Measurements from ENCODE around the gene PDE1C.

The PDE1C gene

DNA sequence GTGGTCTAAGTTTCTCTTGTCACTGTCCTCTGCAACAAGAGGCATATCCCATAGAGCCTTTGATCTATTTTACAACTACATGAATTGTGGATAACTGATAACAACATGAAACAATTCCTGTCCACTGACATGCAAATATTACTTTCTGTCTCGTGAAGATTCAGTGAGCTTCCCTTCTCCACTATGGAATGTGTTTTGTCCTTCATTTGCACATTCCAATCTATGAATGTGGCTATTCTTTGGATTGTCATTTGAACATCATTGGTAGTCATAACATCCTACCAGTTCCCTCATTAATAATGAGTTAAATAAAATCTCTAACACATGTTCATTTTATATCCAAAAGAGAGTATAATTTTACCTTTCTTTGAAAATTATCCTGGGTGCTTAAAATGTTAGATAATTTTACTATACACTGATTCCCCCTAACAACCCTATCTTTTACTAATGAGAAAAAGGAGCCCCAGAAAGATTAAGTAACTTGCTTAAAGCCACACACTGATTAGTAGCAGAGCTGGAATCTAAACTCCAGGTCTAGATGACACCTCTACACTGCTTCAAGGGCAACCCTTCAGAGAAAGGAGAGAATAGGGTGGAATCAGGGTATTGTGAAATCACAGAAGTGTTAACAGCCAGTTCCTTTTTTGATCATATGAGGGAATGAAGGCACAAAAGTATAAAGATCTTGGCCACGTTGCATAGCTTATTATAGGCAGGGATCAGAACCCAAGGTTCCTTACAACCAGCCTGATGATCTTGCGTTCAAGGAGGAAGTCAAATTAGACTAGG lies 39.1 kb downstream of the PDE1C start:
- Histone ChIP-seq H3K27me3 (ENCODE audit: insufficient read depth, poor library complexity, severe bottlenecking) (no peaks in the 10 kb centered on the region), H3K36me3 (ENCODE audit: low read depth) (no peaks in the 10 kb centered on the region), H3K4me3 (ENCODE audit: severe bottlenecking) (no peak overlapping the region), H3K27ac (ENCODE audit: poor library complexity, severe bottlenecking) (no peak overlapping the region), H3K9me3 (ENCODE audit: severe bottlenecking) (no peaks in the 10 kb centered on the region), H3K4me1 (ENCODE audit: insufficient read depth, poor library complexity, severe bottlenecking) (no peaks in the 10 kb centered on the region)
- DNase-seq (ENCODE audit: low spot score) (no peak), ATAC-seq (ENCODE audit: low read depth) (no peak)
- TF ChIP-seq, protein P1, sequence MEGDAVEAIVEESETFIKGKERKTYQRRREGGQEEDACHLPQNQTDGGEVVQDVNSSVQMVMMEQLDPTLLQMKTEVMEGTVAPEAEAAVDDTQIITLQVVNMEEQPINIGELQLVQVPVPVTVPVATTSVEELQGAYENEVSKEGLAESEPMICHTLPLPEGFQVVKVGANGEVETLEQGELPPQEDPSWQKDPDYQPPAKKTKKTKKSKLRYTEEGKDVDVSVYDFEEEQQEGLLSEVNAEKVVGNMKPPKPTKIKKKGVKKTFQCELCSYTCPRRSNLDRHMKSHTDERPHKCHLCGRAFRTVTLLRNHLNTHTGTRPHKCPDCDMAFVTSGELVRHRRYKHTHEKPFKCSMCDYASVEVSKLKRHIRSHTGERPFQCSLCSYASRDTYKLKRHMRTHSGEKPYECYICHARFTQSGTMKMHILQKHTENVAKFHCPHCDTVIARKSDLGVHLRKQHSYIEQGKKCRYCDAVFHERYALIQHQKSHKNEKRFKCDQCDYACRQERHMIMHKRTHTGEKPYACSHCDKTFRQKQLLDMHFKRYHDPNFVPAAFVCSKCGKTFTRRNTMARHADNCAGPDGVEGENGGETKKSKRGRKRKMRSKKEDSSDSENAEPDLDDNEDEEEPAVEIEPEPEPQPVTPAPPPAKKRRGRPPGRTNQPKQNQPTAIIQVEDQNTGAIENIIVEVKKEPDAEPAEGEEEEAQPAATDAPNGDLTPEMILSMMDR (IDR thresholded peaks at IDR 0.05; ENCODE audit: poor library complexity, severe bottlenecking) = no peak

DNA sequence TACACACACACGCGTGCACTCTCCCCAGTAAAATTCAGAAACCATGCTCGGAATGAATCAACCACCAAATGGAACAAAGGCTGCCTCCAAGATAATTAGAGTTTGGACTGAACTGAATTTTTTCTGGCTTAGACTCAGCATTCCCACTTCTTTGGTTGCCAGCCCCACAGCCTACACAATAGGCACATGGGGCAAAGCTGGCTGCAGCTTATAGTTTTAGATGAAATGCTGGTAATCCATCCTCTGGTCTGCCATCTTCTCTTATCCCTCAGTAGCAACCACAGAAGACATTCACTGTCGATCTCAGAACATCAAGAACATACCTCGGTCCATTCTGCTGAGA lies 44.2 kb downstream of the PDE1C start:
- TF ChIP-seq, protein P1 (IDR thresholded peaks at IDR 0.05; ENCODE audit: poor library complexity, severe bottlenecking) = no peak
- no peaks in the 10 kb centered on the region for H3K36me3 ChIP-seq (ENCODE audit: low read depth)
- no peaks in the 10 kb centered on the region for H3K27me3 ChIP-seq (ENCODE audit: insufficient read depth, poor library complexity, severe bottlenecking)
- H3K4me3 ChIP-seq (ENCODE audit: severe bottlenecking) = no peak overlapping the region
- DNase-seq (ENCODE audit: low spot score) (no peak), ATAC-seq (ENCODE audit: low read depth) (no peak)
- no peak overlapping the region for H3K27ac ChIP-seq (ENCODE audit: poor library complexity, severe bottlenecking)
- no peaks in the 10 kb centered on the region for H3K9me3 ChIP-seq (ENCODE audit: severe bottlenecking)
- no peaks in the 10 kb centered on the region for H3K4me1 ChIP-seq (ENCODE audit: insufficient read depth, poor library complexity, severe bottlenecking)

DNA sequence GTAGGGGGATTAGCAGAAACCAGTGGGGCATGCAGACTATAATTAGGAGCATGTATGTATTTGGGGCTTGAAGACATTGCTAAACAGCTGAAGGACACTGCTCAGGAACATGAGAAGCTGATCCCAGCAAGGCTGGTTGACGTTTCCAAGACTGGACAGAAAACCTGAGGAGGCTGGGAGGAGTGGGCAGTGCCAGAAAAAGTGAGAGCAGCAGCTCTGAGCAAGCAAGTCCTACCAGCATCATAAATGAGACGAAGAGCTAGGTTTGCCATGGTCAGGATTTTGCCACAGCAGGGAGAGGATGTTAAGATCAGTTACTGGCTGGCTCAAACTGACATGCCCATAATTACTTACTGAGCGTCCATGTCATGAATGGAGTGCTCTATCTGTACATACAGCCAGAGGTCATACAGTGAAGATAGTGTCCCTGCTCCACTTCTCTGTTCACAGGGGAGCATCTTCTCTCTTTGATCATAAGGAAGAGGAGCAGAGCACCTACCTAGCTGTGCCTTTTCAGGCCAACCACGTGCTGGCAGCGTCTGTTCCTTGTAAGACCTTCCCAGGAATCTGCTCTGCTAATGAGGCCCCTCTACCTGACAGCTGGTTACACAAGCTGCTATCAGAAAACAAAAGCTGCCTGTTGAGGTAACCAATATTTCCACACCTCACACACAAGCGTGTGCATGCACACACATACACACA lies 44.7 kb downstream of the PDE1C start:
- no peak overlapping the region for H3K27ac ChIP-seq (ENCODE audit: poor library complexity, severe bottlenecking)
- H3K36me3 ChIP-seq (ENCODE audit: low read depth) = no peaks in the 10 kb centered on the region
- no peak for ATAC-seq (ENCODE audit: low read depth)
- no peaks in the 10 kb centered on the region for H3K27me3 ChIP-seq (ENCODE audit: insufficient read depth, poor library complexity, severe bottlenecking)
- H3K4me1 ChIP-seq (ENCODE audit: insufficient read depth, poor library complexity, severe bottlenecking) = no peaks in the 10 kb centered on the region
- H3K9me3 ChIP-seq (ENCODE audit: severe bottlenecking) = no peaks in the 10 kb centered on the region
- TF ChIP-seq, protein P1 (IDR thresholded peaks at IDR 0.05; ENCODE audit: poor library complexity, severe bottlenecking) = no peak
- no peak overlapping the region for H3K4me3 ChIP-seq (ENCODE audit: severe bottlenecking)
- DNase-seq (ENCODE audit: low spot score) = no peak

DNA sequence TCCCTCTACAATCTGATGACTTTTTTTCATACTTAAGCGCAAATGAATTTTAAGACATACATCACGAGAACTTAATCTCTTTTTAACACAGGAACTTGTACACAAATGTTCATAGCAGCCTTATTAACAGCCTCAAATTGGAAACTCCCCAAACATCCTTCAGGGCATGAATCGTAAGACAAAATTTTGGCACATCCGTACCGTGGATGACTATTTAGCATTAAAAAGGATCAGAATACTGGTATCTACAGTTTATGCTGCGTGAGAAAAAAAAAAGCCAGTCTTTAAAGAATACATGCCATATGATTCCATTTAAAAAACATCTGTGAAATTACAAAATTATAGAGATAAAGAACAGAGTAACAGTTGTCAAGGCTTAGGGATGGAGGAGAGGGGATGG lies 46.8 kb downstream of the PDE1C start:
- Histone ChIP-seq H3K9me3 (ENCODE audit: severe bottlenecking) (no peaks in the 10 kb centered on the region), H3K27ac (ENCODE audit: poor library complexity, severe bottlenecking) (no peak overlapping the region), H3K36me3 (ENCODE audit: low read depth) (no peaks in the 10 kb centered on the region), H3K4me1 (ENCODE audit: insufficient read depth, poor library complexity, severe bottlenecking) (no peaks in the 10 kb centered on the region), H3K4me3 (ENCODE audit: severe bottlenecking) (no peak overlapping the region), H3K27me3 (ENCODE audit: insufficient read depth, poor library complexity, severe bottlenecking) (no peaks in the 10 kb centered on the region)
- ATAC-seq (ENCODE audit: low read depth) (no peak), DNase-seq (ENCODE audit: low spot score) (no peak)
- TF ChIP-seq, protein P1 (IDR thresholded peaks at IDR 0.05; ENCODE audit: poor library complexity, severe bottlenecking) = no peak

DNA sequence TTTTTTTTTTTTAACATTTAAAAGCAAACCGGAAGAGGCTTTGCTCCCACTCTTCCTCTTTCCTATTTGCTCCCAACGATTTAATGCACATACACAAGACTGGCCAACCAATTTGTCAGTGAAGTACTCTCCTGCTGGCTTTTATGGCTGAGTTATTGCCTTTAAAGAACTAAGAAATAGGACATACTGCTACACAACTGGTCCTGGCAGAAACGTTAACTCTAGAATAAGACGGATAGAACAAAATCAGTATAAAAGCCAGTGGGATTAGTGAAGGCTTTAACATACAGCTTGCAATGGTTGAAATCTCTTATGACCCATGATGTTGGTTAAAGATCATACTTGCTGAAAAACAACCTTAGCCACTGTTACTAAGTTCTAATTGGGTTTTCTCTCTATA lies 47.2 kb downstream of the PDE1C start:
- ATAC-seq (ENCODE audit: low read depth) = no peak

More for the DNA sequence above, 47.2 kb downstream of the PDE1C start:
- Histone ChIP-seq H3K4me3 (ENCODE audit: severe bottlenecking) (no peak overlapping the region), H3K36me3 (ENCODE audit: low read depth) (no peaks in the 10 kb centered on the region), H3K27ac (ENCODE audit: poor library complexity, severe bottlenecking) (no peak overlapping the region), H3K27me3 (ENCODE audit: insufficient read depth, poor library complexity, severe bottlenecking) (no peaks in the 10 kb centered on the region), H3K9me3 (ENCODE audit: severe bottlenecking) (no peaks in the 10 kb centered on the region), H3K4me1 (ENCODE audit: insufficient read depth, poor library complexity, severe bottlenecking) (no peaks in the 10 kb centered on the region)
- TF ChIP-seq, protein P1 (IDR thresholded peaks at IDR 0.05; ENCODE audit: poor library complexity, severe bottlenecking) = no peak
- DNase-seq (ENCODE audit: low spot score) = no peak

Measured in RWPE2 (cell line).